ENCODE results near the gene ADAP2. TPM values are rescaled to one million over a fixed set of nuclear protein-coding genes. Genes with fewer than 3 reads are reported as not detected.

The ADAP2 gene
- total and polyA plus RNA-seq, 10 of the 15 experiments (the other 5 are each of a cell fraction or from before 2014, with no cell fraction given): 0.15 to 13.6 (median 6.8) TPM

GRCh38 chr17:30906101-30906911, 15.4 kb upstream of the ADAP2 start, which contains the start of gene TEFM (continued):
- TF ChIP-seq NKRF (conservative IDR thresholded peaks at IDR 0.05): no peak
- TF ChIP-seq SMAD1 (IDR thresholded peaks at IDR 0.05; ENCODE audit: low read depth, partially characterized antibody): peak; percentile 49
- peak; percentile 64 for TF ChIP-seq MAX (IDR thresholded peaks at IDR 0.05; ENCODE audit: low read depth, low read length)
- peak; percentile 83 for TF ChIP-seq GATAD2B (conservative IDR thresholded peaks at IDR 0.05; ENCODE audit: low read depth)
- peak; percentile 65 for TF ChIP-seq CREB1 (IDR thresholded peaks at IDR 0.05; ENCODE audit: low read depth)
- peak; percentile 91 for TF ChIP-seq POU2F2 (IDR thresholded peaks at IDR 0.05; ENCODE audit: borderline replicate concordance, low read depth, low read length)
- TF ChIP-seq ZNF622 (IDR thresholded peaks at IDR 0.05): no peak
- TF ChIP-seq HCFC1 (IDR thresholded peaks at IDR 0.05; ENCODE audit: low read length): peak; percentile 83
- peak; percentile 96 for TF ChIP-seq RELB (IDR thresholded peaks at IDR 0.05; ENCODE audit: low read depth)
- no peak for TF ChIP-seq CEBPB (IDR thresholded peaks at IDR 0.05; ENCODE audit: borderline replicate concordance in 1 of 2, low read depth in 2 of 2, low read length in 2 of 2)
- peak; percentile 96 for TF ChIP-seq YY1 (IDR thresholded peaks at IDR 0.05; ENCODE audit: low read depth, low read length)
- TF ChIP-seq NFXL1 (IDR thresholded peaks at IDR 0.05; ENCODE audit: borderline replicate concordance): no peak
- peak; percentile 78; the same call in 1 of the 2 replicates for TF ChIP-seq ZSCAN29 (IDR thresholded peaks at IDR 0.05)
- TF ChIP-seq CHD1 (IDR thresholded peaks at IDR 0.05; ENCODE audit: low read depth, low read length): peak; percentile 65; the same call in 1 of the 2 replicates
- no peak for TF ChIP-seq STAT3 (IDR thresholded peaks at IDR 0.05; ENCODE audit: low read depth, low read length)
- TF ChIP-seq PAX5 (IDR thresholded peaks at IDR 0.05; ENCODE audit: borderline replicate concordance, low read depth, low read length): peak; percentile 57; the same call in 1 of the 2 replicates
- TF ChIP-seq NFYA (IDR thresholded peaks at IDR 0.05; ENCODE audit: borderline replicate concordance, low read depth, low read length): no peak
- TF ChIP-seq ATF7 (IDR thresholded peaks at IDR 0.05; ENCODE audit: low read depth): peak; percentile 37; the same call in 1 of the 2 replicates
- TF ChIP-seq E2F4 (IDR thresholded peaks at IDR 0.05; ENCODE audit: low read depth, low read length): no peak
- peak in 1 of 2 experiments; percentile 21; a peak in 1 of 4 replicates for TF ChIP-seq ETV6 (conservative IDR thresholded peaks at IDR 0.05 in 1 of 2, IDR thresholded peaks at IDR 0.05 in 1 of 2; ENCODE audit: borderline replicate concordance in 1 of 2, low read depth in 1 of 2)
- no peak for TF ChIP-seq KAT2A (conservative IDR thresholded peaks at IDR 0.05; ENCODE audit: control insufficient read depth, low read depth, low read length)
- TF ChIP-seq TCF12 (IDR thresholded peaks at IDR 0.05; ENCODE audit: low read depth, low read length): peak; percentile 72
- TF ChIP-seq CBFB (IDR thresholded peaks at IDR 0.05; ENCODE audit: low read depth): no peak; the same call in 1 of the 2 replicates
- 0 out of 2 replicates have a peak, but pooled peaks have one; percentile 16 for TF ChIP-seq JUND (IDR thresholded peaks at IDR 0.05; ENCODE audit: low read depth, low read length)
- peak; percentile 91 for TF ChIP-seq PML (IDR thresholded peaks at IDR 0.05; ENCODE audit: low read length)
- no peak for TF ChIP-seq MTA2 (IDR thresholded peaks at IDR 0.05; ENCODE audit: low read depth)
- TF ChIP-seq NBN (IDR thresholded peaks at IDR 0.05): peak; percentile 85
- no peak for TF ChIP-seq RAD51 (IDR thresholded peaks at IDR 0.05)

All from GM12878 (cell line).